NCI-H2107 treated with DMSO at 0.1 percent for 48 hours (cell line): ENCODE data around the gene LRRC37A.
"Not testable (repeated sequence)": the region's sequence is repeated elsewhere in the genome, so short reads cannot be mapped to it uniquely, and the experiment has no call there.

Source experiments
- DNase-seq: peaks from one replicate; lab custom pipeline; 2025; ENCODE audit not compliant: unreplicated experiment; lab: John Stamatoyannopoulos, UW

The LRRC37A gene

DNA sequence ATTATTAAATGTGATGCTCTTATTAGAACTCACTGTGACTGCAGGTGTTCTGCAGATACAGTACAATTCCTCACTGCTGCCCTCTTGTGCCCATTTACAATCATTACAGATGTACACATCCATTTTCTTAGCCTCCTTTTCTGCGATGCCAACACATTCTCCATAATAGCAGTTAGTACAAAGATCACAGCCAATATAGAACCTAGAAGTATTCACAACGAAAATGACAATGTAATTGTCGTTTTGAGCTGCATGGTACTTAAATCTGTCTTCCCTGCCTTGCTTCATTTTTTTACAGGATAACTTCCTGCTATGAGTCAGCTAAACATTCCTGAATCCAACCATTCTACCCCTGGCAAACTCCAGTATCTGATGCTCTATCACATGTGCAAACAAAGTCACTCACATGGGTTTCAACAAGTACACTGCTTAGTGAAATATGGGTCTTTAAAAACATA, 8.1 kb upstream of the LRRC37A start:
- DNase-seq = peak; percentile 98

DNA sequence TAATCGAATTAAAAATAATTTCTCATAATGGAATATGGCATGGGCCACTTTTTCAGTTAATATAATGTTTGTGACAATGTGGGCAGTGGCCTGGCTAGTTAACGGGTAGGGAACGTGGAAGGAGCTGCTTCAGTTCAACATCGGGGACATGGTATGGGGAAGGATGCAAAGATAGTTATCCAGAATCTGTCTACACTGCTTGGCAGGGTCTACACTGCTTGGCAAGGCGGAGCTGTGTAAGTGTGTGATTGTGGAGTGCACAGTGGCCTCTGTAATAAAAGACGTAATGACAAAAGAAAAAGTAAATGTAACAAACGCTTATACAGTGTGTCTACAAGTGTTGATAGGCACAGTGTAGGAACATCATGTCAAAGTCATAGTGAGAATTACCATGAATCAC, 7.3 kb upstream of the LRRC37A start:
- DNase-seq = not testable (repeated sequence)

DNA sequence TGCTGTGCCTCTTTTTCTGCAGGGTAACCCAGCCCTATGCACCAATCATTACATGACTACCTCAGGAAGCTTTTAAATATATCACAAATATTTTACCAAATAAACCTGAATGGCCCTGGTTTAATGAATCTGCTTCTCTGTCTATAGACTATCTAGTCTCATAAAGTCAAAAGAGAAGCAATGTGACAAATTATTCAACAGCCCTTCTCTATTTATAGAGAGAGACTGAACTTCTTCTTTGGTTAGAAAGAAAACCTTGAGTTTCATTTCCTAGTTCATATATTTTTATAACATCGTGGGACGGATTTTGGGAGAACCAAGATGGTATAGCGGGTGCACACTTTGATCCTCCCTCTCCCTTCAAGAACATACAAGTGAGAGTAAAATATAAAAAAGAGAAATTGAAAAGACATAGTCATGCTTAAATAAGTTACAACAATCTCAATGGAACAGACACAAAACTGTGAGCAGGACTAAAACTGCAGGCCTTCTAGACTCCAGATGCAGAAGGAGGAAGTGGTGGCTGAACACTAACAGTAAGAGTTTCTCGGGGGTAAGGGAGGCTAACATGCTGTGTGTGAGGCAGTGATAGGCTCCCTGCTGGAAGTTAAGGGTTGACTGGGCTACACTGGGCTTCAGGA, 3.9 kb upstream of the LRRC37A start:
- DNase-seq = not testable (repeated sequence)

DNA sequence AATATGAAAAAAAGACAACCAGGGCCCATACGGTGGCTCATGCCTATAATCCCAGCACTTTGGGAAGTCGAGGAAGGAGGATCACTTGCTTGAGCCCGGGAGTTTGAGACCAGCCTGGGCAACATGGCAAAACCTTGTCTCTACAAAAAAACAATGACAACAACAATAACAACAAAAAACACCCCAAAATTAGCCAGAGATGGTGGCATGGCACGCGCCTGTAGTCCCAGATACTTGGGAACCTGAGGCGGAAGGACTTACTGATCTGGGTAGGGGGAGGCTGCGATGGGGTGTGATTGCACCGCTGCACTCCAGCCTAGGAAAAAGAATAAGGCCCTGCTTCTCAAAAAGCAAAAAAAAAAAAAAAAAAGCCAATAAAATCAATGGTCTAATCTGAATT, 3.3 kb upstream of the LRRC37A start:
- not testable (repeated sequence) for DNase-seq

DNA sequence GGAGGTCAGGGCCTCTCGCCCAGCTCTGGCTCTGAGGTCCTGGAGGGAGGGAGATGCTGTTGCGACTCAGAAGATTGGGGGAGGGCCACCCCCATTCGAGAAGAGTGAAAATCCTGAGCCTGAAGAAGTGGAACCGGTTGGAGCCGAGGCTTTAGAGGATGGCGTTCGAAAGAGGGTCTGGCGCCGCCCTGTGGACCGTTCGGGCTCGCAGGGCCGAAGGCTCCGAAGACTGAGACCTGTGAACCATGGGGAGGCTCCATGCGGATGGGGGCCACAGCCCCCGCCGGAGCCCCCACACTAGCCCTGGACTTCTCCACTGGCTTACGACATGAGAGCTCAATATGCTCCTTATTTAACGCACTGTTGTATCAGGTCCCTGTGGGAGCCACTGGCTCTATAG, 46.3 kb downstream of the LRRC37A start:
- DNase-seq = not testable (repeated sequence)

DNA sequence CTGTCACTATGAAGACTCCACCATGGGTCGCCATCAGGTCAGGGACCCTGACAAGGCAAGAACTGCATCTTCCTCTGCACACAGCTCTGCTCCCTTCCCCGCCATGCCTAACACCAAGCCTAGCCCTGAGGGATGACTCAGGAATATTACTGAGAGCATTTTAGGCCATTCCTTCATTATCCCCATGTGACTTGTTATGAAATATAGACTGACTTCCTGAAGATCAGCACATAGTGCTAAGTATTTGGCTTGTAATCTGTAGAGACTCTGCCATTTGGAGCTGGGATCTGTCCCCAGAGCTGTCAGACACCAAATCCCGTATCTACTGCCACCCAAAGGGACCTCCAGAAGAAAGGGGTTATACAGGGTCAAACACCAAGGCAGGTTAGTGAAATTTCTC, 47.2 kb downstream of the LRRC37A start:
- not testable (repeated sequence) for DNase-seq

DNA sequence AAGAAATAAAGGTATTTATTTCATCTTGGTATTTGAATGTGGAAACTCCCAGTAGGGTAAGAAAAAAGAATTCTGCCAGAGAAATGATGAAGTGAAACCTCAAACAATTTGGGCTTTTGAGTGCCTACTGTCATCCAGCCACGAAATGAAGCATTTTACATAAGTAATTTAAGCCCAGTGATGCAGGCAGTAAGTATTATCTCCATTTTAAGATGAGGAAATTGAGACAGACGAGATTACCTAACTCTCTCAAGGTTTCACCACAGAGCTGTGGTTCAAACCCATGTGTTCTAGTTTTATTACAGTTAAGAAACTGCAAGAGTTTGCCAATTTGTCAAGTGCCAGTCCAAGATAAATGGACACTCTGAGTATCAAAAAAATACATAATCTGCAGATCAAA, 53.4 kb downstream of the LRRC37A start:
- not testable (repeated sequence) for DNase-seq

DNA sequence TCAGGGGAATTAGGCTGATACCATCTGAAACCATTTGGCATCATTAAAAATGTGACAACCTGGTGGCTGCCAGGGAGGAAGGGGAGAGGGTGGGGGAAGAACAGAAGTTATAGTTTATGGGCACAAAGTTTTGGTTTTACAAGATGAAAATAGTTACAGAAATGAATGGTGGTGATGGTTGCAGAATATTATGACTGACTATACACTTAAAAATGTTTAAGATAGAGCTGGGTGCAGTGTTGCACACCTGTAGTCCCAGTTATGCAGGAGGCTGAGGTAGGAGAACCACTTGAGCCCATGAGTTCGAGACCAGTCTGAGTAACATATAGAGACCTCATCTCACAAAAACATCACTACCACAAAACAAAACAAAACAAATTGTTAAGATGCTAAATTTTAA, 54.1 kb downstream of the LRRC37A start:
- not testable (repeated sequence) for DNase-seq

DNA sequence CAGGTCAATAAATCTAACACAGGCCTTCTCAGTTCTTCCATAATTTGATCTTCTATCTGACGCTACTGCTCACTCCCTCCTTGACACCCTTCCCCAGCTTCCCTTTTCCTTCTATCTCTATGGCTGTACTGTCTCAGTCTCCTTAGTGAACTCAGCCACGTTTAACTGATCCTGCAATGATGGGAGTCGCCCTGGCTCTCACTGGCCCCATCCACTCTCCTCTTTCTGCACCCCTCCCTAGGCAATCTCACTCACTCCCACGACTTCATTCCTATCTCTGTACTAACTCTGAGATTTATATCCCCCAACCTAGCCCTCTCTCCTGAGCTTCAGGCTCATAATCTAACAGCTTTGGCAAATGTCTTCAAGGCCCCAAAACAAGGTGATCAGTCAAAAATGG, 58.9 kb downstream of the LRRC37A start:
- not testable (repeated sequence) for DNase-seq

DNA sequence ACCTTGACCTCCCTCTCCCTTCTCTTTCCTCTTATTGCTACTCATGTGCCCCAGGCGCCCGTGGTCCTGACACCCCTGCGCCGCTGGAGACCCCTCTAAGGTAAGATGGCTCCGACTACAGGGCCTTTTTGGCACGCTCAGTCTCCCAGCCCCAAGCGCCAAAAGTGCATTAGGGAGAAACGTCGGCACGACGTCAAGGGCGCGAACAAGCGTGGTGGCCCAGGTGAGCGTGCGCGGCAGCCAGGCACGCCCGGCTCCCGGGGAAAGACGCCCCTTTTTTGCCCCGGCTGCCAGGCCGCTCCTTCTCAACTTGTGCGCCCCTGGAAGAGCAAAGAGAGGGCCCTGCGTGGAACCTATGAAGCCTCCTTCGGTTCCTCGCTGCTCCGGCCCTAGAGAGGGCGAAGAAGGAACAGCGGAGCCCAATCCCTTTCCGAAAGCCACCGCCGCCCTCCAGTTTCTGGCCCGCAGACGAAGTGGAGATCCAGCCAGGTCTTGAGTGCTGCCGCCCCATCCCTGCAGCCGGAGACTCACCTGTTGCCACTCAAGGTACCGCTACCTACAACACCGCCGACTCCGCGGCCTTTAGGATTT, 66.3 kb downstream of the LRRC37A start:
- not testable (repeated sequence) for DNase-seq

DNA sequence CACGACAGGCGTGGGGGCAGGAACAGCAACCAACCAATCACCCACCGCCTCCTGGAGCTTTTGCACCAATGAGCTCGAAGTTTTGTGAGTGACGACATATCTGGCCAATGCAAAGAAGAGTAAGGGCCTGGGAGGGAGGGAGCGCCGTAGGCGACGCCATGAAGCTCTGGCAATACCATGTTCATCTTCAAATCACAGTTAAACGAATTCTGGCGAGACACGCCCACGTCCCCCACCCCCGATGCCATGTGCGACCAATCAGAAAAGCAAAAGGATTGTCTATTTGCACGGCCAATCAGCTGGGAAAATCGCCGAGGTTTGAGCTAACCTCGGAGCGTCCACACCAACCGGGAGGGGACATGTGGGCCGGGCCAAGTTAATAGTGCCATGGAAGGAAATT, 66.8 kb downstream of the LRRC37A start, which contains the start of gene ARL17B:
Gene ARL17B (minus strand): TSS at position 12 of the 400 bp plus-strand sequence. CDS start 3,369 bp downstream, outside the sequence.
- DNase-seq = not testable (repeated sequence)

DNA sequence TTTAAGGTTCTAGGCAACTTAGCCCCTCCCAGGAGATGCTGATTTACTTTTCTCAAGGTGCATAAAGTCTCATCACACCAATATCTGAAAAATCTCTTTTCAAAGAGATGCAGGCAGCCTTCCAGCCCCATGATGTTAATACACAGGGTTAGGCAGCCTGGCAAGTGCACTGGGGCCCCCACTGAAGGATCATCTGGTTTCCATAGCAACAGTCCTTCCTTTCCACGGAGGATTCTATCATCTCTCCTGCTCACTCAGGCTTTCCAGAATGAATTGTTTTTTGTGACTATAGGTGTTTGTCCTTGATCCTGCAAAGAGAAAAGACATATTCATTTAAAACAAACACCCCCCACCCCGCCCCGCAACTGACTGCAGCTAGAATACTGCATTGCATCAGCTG, 72.6 kb downstream of the LRRC37A start:
- DNase-seq = not testable (repeated sequence)

DNA sequence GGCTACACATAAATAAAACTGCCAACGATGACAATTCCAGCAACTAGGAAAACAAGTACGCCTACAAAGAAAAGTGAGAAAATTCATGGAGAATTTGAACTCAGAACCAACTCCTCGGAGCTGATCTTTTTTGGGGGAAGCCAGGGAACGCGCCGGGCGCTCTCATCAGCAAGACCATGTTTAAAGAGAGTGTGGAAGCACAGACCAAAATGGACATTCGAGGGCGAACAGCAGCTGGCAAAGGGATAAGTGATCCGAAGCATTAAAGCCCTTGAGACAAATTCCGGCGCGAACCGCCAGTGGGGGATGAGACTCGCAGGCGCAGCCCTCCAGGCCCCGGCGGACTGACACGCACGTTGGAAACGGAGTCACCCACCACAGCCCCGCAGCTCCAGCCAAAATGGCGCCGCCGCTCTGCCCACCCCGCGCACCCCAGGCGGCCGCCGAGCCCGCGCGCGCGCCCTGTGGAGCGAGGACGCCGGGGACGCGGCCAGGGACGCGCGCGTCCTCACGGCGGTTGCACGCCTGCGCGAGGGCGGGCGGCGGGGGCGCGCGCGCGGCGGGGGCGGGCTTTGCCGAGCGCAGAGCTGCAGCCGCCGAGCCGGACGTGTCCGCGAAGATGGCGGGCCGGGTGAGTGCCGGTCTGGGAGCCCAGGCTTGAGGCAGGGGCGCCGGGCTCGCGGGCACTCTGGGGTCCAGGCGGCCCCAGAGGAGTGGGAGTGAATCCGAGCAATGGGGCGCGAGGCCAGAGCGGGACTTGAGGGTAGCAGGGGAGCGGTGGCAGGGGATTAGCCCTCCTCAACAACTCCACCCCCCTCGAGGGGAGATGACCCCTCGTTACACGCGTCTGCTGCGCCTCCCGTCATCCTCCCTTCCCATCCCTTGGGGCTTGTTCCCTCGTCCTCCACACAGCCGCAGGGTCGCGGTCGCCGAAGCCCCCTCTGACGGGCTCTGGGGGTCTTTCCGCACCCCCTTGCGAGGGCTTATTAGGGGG, 77.6 kb downstream of the LRRC37A start:
- not testable (repeated sequence) for DNase-seq

DNA sequence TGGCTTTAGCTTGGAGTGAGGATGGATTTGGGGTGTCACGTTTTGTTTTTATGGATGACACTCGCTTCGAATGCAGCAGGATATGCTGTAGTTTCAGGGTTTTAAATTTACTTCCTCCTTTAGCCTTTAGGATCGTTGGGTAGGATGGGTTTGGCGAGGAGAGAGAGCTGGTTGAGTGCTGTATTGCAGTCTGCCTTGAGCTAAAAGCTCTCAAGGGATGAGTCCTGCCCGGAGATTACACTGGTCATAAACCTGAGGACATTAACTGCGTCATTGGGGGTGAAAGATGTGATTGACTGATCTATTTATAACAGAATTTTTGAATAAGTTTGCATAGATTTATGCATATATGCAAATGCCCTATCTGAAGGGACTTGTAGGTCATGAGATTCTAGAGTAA, 78.5 kb downstream of the LRRC37A start:
- DNase-seq = not testable (repeated sequence)

DNA sequence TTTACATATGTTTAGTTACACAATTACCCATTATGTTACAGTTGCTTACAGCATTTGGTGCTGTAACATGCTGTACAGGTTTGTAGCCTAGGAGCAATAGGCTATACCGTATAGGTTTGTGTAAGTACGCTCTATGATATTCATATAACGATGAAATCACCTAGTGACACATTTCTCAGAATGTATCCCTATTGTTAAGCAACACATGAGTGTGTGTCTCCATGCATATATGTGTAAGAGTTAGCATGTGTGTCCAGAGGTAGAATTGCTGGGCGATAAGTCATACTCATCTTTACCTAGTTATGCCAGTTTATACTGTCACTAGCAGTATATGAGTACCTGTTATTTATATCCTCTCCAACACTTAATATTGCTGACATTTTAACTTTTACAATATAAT, 88.2 kb downstream of the LRRC37A start:
- not testable (repeated sequence) for DNase-seq

DNA sequence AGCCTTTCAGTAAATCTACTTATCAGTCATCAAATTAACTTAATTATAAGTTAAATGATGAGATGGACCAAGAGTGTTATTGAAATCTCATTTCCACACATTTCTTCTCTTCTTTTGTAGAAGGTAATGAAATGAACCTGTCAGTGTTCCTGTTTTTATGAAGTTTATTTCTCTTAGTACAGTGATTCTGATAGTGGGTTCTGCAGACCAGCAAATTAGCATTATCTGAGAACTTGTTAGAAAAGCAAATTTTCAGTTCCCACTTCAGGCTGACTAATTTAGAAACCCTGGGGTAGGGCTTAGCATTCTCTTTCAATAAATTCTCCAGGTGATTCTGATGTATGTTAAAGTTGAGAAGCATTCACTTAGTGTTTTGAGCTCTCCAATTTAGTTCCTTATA, 90.6 kb downstream of the LRRC37A start:
- DNase-seq = not testable (repeated sequence)
